ENCODE measurements around the gene VPS35. TPM values are rescaled to one million over a fixed set of nuclear protein-coding genes. Genes with fewer than 3 reads are reported as not detected.

The VPS35 gene
- polyA plus RNA-seq, 1 donor from 2014 or later, result 155 TPM

DNA sequence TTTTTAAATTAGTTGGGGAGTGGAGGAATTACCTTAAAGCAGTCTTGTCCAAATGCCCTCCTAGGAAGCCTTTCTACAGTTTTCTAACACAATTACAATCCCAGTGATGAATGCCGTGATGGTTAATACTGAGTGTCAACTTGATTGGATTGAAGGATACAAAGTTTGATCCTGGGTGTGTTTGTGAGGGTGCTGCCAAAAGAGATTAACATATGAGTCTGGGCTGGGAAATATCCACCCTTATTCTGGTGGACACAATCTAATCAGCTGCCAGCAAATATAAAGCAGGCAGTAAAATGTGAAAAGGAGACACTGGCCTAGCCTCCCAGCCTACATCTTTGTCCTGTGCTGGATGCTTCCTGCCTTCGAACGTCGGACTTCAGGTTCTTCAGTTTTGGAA, 12.6 kb upstream of the VPS35 start (continued):
- TF ChIP-seq SMC3 (conservative IDR thresholded peaks at IDR 0.05; ENCODE audit: poor library complexity) (no peak), TAF1 (IDR thresholded peaks at IDR 0.05; ENCODE audit: low read depth) (no peak)

DNA sequence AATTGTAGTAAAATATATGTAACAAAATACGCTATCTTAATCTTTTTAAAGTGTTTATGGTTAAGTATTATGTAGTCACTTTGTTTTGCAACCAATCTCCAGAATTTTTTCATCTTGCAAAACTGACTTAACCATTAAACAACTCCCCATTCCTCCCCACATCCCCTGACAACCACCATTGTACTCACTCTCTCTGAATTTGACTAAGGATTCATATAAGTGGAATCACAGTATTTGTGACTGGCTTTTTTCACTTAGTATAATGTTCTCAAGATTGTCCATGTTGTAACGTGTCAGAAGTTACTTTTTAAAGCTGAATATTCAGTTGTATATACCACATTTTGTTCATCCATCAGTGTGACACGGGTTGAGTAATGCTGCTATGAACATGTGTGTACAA, 11.1 kb upstream of the VPS35 start:
- H3K9me2 ChIP-seq (ENCODE audit: insufficient read depth, low read length), result no peaks in the 10 kb centered on the region
- TF ChIP-seq, protein P1, sequence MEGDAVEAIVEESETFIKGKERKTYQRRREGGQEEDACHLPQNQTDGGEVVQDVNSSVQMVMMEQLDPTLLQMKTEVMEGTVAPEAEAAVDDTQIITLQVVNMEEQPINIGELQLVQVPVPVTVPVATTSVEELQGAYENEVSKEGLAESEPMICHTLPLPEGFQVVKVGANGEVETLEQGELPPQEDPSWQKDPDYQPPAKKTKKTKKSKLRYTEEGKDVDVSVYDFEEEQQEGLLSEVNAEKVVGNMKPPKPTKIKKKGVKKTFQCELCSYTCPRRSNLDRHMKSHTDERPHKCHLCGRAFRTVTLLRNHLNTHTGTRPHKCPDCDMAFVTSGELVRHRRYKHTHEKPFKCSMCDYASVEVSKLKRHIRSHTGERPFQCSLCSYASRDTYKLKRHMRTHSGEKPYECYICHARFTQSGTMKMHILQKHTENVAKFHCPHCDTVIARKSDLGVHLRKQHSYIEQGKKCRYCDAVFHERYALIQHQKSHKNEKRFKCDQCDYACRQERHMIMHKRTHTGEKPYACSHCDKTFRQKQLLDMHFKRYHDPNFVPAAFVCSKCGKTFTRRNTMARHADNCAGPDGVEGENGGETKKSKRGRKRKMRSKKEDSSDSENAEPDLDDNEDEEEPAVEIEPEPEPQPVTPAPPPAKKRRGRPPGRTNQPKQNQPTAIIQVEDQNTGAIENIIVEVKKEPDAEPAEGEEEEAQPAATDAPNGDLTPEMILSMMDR (IDR thresholded peaks at IDR 0.05; ENCODE audit: poor library complexity, severe bottlenecking), result no peak
- no peak for TF ChIP-seq POLR2AphosphoS5 (IDR thresholded peaks at IDR 0.05)
- TF ChIP-seq MXI1 (conservative IDR thresholded peaks at IDR 0.05; ENCODE audit: poor library complexity, severe bottlenecking), result no peak
- TF ChIP-seq RAD21 (conservative IDR thresholded peaks at IDR 0.05), result no peak
- no peak overlapping the region for H3K27ac ChIP-seq (ENCODE audit: low read length)
- H2AFZ ChIP-seq (ENCODE audit: low read depth, low read length), result no peak overlapping the region
- H3K9me3 ChIP-seq (ENCODE audit: low read length), result no peaks in the 10 kb centered on the region
- no peaks in the 10 kb centered on the region for H3F3A ChIP-seq (ENCODE audit: insufficient read depth, low read length, poor library complexity, severe bottlenecking)
- H3K9ac ChIP-seq (ENCODE audit: low read length), result no peak overlapping the region
- H3K4me3 ChIP-seq (ENCODE audit: low read length), result no peak overlapping the region
- no peaks in the 10 kb centered on the region for H4K20me1 ChIP-seq (ENCODE audit: insufficient read depth)
- no peaks in the 10 kb centered on the region for H3K36me3 ChIP-seq (ENCODE audit: insufficient read depth, low read length)
- no peaks in the 10 kb centered on the region for H3K27me3 ChIP-seq (ENCODE audit: insufficient read depth, low read depth, low read length)
- no peak overlapping the region for H3K4me2 ChIP-seq (ENCODE audit: low read length)
- H3K79me2 ChIP-seq (replicated peaks; ENCODE audit: insufficient read depth, low read length), result no peaks in the 10 kb centered on the region

GRCh38 chr16:46696957-46697356, 8.0 kb upstream of the VPS35 start:
- H3K27ac ChIP-seq (ENCODE audit: low read length), result no peak overlapping the region
- H3F3A ChIP-seq (ENCODE audit: insufficient read depth, low read length, poor library complexity, severe bottlenecking), result no peaks in the 10 kb centered on the region
- H2AFZ ChIP-seq (ENCODE audit: low read depth, low read length), result no peak overlapping the region
- H3K9me3 ChIP-seq (ENCODE audit: low read length), result no peaks in the 10 kb centered on the region
- no peak overlapping the region for H3K9ac ChIP-seq (ENCODE audit: low read length)
- no peak overlapping the region for H3K4me3 ChIP-seq (ENCODE audit: low read length)
- H3K79me2 ChIP-seq (replicated peaks; ENCODE audit: insufficient read depth, low read length), result peaks cover 14% of the 10 kb centered on the region
- no peaks in the 10 kb centered on the region for H3K27me3 ChIP-seq (ENCODE audit: insufficient read depth, low read depth, low read length)
- no peaks in the 10 kb centered on the region for H4K20me1 ChIP-seq (ENCODE audit: insufficient read depth)
- TF ChIP-seq MXI1 (conservative IDR thresholded peaks at IDR 0.05; ENCODE audit: poor library complexity, severe bottlenecking), result no peak
- TF ChIP-seq EZH2 (IDR thresholded peaks at IDR 0.05; ENCODE audit: borderline replicate concordance, insufficient read depth, low read length, poor library complexity, severe bottlenecking), result no peak
- TF ChIP-seq RAD21 (conservative IDR thresholded peaks at IDR 0.05), result no peak
- no peak for TF ChIP-seq SMC3 (conservative IDR thresholded peaks at IDR 0.05; ENCODE audit: poor library complexity)
- TF ChIP-seq POLR2AphosphoS5 (IDR thresholded peaks at IDR 0.05), result no peak
- TF ChIP-seq, protein P2, sequence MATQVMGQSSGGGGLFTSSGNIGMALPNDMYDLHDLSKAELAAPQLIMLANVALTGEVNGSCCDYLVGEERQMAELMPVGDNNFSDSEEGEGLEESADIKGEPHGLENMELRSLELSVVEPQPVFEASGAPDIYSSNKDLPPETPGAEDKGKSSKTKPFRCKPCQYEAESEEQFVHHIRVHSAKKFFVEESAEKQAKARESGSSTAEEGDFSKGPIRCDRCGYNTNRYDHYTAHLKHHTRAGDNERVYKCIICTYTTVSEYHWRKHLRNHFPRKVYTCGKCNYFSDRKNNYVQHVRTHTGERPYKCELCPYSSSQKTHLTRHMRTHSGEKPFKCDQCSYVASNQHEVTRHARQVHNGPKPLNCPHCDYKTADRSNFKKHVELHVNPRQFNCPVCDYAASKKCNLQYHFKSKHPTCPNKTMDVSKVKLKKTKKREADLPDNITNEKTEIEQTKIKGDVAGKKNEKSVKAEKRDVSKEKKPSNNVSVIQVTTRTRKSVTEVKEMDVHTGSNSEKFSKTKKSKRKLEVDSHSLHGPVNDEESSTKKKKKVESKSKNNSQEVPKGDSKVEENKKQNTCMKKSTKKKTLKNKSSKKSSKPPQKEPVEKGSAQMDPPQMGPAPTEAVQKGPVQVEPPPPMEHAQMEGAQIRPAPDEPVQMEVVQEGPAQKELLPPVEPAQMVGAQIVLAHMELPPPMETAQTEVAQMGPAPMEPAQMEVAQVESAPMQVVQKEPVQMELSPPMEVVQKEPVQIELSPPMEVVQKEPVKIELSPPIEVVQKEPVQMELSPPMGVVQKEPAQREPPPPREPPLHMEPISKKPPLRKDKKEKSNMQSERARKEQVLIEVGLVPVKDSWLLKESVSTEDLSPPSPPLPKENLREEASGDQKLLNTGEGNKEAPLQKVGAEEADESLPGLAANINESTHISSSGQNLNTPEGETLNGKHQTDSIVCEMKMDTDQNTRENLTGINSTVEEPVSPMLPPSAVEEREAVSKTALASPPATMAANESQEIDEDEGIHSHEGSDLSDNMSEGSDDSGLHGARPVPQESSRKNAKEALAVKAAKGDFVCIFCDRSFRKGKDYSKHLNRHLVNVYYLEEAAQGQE (IDR thresholded peaks at IDR 0.05; ENCODE audit: borderline replicate concordance), result no peak
- TF ChIP-seq TAF1 (IDR thresholded peaks at IDR 0.05; ENCODE audit: low read depth), result no peak
- TF ChIP-seq, protein P1 (IDR thresholded peaks at IDR 0.05; ENCODE audit: poor library complexity, severe bottlenecking), result no peak
- no peak for TF ChIP-seq EP300 (conservative IDR thresholded peaks at IDR 0.05; ENCODE audit: poor library complexity, severe bottlenecking)
- H3K36me3 ChIP-seq (ENCODE audit: insufficient read depth, low read length), result no peaks in the 10 kb centered on the region
- no peak overlapping the region for H3K4me2 ChIP-seq (ENCODE audit: low read length)
- no peaks in the 10 kb centered on the region for H3K9me2 ChIP-seq (ENCODE audit: insufficient read depth, low read length)
